Lung microvascular endothelial cell (primary cell): ENCODE data around the gene NMBR. TPM values are rescaled to one million over a fixed set of nuclear protein-coding genes. Genes with fewer than 3 reads are reported as not detected.
"Not testable (repeated sequence)": the region's sequence is repeated elsewhere in the genome, so short reads cannot be mapped to it uniquely, and the experiment has no call there.

Source experiments
- DNase-seq, 2 donors: peaks; one replicate each; pipeline versions ENCODE4 v3.0.0 to v3.0.0-alpha.2; 2010; ENCODE audit warnings: low read depth in 2 of 2
- total RNA-seq: library from RNA; depleted of rRNA; stranded (reverse); fragments of >200 nt; gene quantifications from 2 replicates; pipeline ENCODE4 v1.2.1, GENCODE V29; 2014

Gene NMBR
- total RNA-seq, 1 donor from 2014 or later = not detected

GRCh38 chr6:142062861-142063260 lies 84.1 kb downstream of the NMBR start:
- DNase-seq = not testable (repeated sequence)

GRCh38 chr6:142058551-142059290 lies 88.2 kb downstream of the NMBR start:
- no peak for DNase-seq

GRCh38 chr6:142055219-142055618 lies 91.7 kb downstream of the NMBR start:
- DNase-seq = no peak

- no peak for DNase-seq
These were observed 95.5 kb downstream of the NMBR start for GRCh38 chr6:142051404-142051803.

GRCh38 chr6:142048593-142048980 lies 98.3 kb downstream of the NMBR start:
- no peak for DNase-seq

- DNase-seq = no peak
These were observed 98.9 kb downstream of the NMBR start for GRCh38 chr6:142047934-142048592.

GRCh38 chr6:142045380-142046278 lies 101.3 kb downstream of the NMBR start:
- DNase-seq = peak; percentile 31 to 43

- no peak for DNase-seq
These were observed 111.0 kb downstream of the NMBR start for GRCh38 chr6:142035890-142036289.

GRCh38 chr6:142031035-142031434 lies 115.9 kb downstream of the NMBR start:
- DNase-seq = no peak

GRCh38 chr6:142030115-142030619 lies 116.8 kb downstream of the NMBR start:
- peak; percentile 2 to 34 for DNase-seq

- DNase-seq = no peak
These were observed 118.4 kb downstream of the NMBR start for GRCh38 chr6:142028527-142028926.

- not testable (repeated sequence) for DNase-seq
These were observed 119.1 kb downstream of the NMBR start for GRCh38 chr6:142027804-142028203.

GRCh38 chr6:142027074-142027473 lies 119.8 kb downstream of the NMBR start:
- no peak for DNase-seq

- no peak for DNase-seq
These were observed 120.5 kb downstream of the NMBR start for GRCh38 chr6:142026471-142026870.

Other genes starting within 250 kb of the NMBR start
- gene GJE1, start 14.2 kb downstream of the NMBR start, total RNA-seq = not detected in 2 replicates
- gene VTA1, start 141 bp upstream of the NMBR start, total RNA-seq = 13.3 and 13.5 TPM in 2 replicates
- 3.6 and 8.5 TPM in 2 replicates for gene ADGRG6, start 154.9 kb upstream of the NMBR start, total RNA-seq